GM18868 (cell line): ENCODE data around the gene ABCC2.
"Not testable (repeated sequence)": the region's sequence is repeated elsewhere in the genome, so short reads cannot be mapped to it uniquely, and the experiment has no call there.

Source experiments
- ATAC-seq: cut with Tn5 transposase; IDR thresholded peaks from one replicate; pipeline ENCODE4 v1.9.1; 2021; ENCODE audit warnings: mild to moderate bottlenecking, moderate library complexity; ENCODE audit not compliant: unreplicated experiment

ABCC2 gene

GRCh38 chr10:99851825-99852224 lies 69.4 kb downstream of the ABCC2 start:
- no peak for ATAC-seq

DNA sequence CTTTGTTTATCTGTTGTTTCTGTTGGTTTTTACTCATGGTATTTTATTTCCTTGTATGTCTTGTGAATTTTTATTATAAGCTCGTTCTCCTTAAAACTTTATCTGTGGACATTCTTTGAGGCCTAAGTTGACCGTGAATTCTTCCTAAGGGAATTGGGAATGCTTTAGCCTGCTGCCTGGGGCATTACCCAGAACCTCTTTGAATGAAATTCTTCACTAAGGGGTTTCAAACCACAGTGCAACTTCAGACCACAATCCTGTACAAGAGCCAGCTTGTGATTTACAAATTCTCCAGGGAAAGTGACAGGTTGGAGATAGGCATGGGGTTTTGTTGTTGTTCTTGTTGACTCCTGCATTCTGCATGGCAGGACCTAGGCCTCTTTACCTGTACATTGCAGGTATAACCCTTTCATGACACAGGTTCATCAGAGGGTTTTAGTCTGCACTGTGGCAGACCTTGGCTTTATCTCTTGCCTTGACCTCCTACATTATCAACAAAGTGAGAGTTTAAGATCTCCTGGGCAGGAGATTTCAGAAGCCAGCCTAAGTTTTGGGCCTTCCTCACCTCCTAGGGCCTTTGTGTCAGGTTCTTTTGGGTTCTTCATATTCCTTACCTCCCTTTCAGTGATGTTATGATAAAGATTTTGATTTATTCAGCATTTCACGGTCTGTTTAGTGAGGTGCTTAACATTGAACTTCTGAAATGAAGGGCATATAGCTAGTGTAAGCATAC lies 70.2 kb downstream of the ABCC2 start:
- ATAC-seq: no peak

DNA sequence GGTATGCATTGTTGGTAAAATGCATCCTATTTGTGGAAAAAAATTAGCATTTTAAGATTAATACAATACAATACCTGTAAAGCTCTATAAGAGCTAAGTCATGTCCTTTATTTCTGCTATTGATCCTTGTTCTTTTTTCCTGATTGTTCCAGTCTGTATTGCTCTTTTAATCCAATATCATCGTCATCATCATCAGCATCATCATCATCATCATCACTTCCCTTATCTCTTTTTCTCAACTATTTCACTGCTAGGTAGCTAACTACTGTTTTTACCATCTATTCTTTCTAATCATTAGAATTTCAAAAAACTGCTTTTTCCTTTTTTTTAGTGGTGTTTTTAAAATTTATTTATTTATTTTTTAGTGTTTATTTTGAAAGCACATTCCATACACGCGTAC lies 71.2 kb downstream of the ABCC2 start:
- ATAC-seq: no peak

- ATAC-seq: no peak
These were observed 72.4 kb downstream of the ABCC2 start for GRCh38 chr10:99854860-99855259.

- ATAC-seq: no peak
These were observed 73.1 kb downstream of the ABCC2 start for GRCh38 chr10:99855479-99856071.

GRCh38 chr10:99858849-99859248 lies 76.4 kb downstream of the ABCC2 start:
- ATAC-seq: no peak

DNA sequence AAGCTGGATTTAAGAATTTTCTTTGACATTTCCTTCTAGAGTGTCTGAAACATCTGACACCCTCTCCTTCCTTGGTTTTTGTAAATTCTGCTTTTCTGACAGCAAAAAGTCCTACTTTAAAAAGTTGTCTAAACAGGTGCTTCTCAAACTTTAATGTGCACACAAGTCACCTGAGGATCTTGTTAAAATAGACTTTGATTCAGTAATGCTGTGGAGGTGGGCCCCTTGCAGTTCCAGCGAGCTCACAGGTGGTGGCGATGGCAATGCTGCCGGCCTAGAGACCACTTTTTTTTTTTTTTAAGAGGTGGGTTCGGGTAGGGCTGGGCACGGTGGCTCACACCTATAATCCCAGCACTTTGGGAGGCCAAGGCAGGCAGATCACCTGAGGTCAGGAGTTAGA lies 77.1 kb downstream of the ABCC2 start:
- ATAC-seq: no peak

DNA sequence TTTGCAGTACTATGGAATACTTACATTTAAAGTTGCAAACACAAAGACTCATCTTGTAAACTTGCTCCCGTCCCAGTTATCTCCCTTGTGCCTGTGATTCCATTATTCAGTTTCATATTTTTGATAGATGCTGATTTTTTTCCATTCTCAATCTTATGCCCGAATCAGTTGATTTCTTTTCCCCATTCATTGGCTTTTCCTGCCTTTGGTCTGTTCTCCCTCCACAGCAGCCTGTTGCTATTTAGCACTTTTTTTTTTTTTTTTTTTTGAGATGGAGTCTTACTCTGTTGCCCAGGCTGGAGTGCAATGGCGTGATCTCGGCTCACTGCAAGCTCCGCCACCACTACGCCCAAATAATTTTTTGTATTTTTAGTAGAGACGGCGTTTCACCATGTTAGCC lies 78.0 kb downstream of the ABCC2 start:
- no peak for ATAC-seq

DNA sequence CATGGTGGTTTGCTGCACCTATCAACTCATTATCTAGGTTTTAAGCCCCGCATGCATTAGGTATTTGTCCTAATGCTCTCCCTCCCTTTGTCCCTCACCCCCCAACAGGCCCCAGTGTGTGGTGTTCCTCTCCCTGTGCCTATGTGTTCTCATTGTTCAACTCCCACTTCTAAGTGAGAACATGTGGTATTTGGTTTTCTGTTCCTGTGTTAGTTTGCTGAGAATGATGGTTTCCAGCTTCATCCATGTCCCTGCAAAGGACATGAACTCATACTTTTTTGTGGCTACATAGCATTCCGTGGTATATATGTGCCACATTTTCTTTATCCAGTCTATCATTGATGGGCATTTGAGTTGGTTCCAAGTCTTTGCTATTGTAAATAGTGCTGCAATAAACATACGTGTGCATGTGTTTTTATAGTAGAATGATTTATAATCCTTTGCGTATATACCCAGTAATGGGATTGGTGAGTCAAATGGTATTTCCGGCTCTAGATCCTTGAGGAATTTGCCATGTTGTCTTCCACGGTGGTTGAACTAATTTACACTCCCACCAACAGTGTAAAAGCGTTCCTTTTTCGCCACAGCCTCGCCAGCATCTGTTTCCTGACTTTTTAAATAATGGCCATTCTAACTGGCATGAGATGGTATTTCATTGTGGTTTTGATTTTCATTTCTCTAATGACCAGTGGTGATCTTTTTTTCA lies 81.2 kb downstream of the ABCC2 start:
- ATAC-seq: not testable (repeated sequence)

- ATAC-seq: not testable (repeated sequence)
These were observed 84.8 kb downstream of the ABCC2 start for GRCh38 chr10:99867250-99867649.

DNA sequence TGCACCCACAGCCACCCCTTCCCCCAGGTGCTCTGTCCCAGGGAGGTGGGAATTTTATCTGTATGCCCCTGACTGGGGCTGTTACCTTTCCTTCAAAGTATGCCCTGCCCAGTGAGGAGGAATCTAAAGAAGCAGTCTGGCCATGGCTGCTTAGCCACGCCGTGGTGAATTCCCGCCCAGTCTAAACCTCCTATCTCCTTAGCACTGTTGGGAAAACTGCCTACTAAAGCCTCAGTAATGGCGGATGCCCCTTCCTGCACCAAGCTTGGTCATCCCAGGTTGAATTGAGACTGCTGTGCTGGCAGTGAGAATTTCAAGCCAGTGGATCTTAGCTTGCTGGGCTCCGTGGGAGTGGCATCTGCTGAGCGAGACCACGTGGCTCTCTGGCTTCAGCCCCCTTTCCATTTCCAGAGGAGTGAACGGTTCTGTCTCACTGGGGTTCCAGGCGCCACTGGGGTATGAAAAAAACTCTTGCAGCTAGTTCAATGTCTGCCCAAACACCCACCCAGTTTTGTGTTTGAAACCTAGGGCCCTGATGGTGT lies 87.2 kb downstream of the ABCC2 start:
- ATAC-seq: no peak

- peak; percentile 43 for ATAC-seq
These were observed 87.8 kb downstream of the ABCC2 start for GRCh38 chr10:99870123-99870730.

DNA sequence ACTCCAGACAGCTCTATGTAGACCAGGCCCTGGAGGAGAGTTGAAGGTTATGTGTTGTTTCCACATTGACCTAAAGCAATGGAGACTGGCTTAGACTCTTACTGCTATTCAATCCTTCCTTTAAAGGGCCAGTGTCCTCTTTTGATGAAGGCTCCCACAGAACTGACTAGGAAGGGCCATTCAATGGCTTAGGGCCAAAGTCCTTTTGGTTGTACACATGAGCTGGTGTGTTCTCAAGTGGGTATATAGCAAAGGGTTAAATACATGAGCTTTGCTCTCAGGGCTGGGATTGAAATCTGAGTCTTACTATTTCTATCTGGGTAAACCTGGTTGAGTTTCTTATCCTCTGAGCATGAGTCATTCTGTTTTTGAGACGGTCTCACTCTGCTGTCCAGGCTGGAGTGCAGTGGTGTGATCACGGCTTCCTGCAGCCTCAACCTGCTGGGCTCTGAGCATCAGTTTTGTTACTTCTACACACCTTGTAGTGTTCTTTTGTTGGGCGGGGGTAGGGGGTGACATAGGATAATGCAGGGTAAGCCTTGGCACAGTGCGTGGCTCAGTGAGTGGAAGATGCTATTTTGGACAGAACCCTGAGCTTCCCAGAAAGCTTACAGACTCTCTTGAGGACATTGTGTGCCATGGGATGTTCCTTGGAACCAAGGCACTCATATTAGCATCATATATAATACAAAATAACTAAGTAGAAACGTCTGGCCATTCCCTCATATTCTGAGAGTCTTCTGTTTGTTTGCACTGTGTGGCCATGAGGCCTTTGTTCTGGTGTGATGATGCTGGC lies 90.1 kb downstream of the ABCC2 start:
- no peak for ATAC-seq

DNA sequence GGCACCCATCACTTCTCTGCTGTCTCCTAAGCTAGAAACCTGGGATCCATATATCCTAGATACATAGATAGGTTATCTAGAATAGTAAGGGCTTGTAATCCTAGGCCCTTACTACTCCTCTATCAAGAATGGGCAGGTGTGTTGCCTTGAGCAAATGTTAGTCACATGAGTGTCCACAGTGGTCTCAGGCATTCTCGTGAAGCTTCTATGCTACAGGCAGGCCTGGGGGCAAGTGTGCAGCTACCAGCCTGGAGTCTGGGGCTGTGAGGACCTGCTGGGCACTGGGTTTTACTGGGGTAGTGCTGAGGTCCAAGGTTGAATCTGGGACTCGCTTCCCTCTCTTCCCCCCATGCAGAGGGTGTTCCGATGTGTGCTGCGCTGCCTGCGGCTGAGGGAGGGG lies 91.4 kb downstream of the ABCC2 start:
- no peak for ATAC-seq

DNA sequence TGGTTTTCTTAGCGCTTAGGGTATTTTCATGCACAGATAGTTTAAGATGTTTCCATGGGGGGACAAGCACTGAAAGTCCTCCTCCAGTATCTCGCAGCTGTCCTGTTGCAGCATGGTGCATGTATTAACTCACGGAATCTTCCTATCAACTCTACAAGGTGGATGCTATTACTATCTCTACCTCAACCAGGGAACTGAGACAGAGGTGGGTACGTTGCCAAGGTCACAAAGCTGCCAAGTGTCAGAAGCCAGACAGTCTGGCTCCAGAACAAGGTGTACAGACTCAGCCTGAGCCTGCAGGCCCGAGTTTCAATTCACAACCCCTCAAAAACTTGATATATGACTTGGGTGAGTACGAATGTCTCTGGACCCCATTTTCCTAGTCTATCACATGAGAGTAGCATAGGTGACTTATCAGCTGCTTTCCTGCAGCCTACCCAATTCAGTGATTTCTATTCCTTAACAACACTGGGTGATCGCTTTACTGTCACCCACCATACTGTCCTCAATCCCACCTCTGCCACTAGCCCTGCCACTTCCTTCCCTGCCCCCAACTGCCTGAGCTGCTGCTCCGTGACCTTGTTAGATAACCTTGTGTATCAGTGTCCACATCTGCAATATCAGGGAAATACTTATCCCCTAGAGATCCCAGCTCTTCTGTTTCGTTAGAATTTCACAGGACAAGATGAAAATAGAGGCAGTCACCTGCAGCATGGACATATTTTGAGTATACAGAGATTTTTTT lies 92.1 kb downstream of the ABCC2 start:
- no peak for ATAC-seq

GRCh38 chr10:99875473-99875872 lies 93.0 kb downstream of the ABCC2 start:
- ATAC-seq: no peak

DNA sequence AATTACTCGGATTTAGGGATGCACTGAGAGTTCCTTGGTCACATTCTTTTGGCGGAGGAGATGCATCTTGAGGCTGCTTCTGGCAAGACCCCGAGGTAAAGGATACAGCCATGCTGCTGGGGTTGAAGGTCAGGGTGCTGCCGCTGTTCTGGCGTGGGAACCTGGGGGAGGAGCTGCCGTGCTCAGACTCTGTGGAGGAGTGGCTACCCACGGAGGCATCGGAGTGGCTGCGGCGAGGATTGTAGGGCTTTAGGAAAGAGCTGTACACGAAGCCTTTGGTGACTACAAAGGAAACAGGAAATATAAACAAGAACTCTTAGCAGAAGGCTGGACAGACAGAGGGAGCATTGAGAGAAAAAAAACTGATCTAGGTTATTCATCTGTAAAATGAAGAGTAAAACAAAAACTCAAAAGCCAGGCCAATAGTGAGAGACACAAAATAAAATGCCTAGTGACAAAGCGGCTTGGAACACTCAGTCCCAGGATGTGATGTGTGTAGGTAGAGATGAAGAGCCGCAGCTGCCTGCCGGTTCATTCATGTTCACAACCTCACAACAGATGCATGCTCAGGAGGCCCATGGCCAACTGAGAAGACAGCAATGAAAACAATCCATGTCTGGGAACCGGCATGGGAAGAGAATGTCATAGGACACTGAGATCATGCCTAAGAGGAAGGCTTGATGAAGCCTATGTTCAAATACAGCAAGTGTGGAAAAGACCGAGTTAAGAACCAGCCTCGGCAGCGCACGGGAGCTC lies 97.8 kb downstream of the ABCC2 start:
- no peak for ATAC-seq

DNA sequence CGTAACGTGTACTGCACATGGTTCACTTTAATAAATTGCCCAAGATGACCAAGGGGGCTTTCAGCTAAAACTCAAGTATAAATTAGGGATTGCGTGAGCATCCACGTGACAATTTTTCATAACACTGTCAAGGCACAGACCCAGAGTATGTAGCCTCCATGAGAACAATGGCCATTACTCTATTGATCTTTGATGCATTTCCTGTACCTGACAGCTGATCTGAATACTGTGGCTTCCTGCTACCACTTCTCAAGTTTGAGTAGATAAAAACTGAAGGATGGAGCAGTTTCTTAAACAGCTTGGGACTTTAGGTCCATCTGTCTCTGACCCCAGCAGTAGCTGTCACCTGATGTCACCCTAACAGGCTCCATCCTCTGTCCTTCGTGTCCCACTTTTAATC lies 98.9 kb downstream of the ABCC2 start:
- no peak for ATAC-seq

DNA sequence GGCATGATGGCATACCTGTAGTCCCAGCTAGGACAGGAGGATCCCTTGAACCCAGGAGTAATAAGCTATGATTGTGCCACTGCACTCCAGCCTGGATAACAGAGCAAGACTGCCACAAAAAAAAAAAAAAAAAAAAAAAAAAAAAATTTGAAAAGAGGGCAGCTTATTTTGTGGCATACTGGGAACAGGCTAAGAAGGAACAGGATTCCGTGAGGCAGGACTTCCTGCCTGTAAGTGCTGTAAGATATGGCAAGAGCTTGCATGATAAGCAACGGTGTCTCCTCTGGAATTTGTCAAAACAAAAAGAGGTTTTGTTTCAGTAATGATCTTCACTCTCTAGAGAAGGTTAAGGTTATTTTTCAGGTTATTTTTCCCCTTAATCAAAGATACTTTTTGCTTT lies 101.1 kb downstream of the ABCC2 start:
- no peak for ATAC-seq
